ENCODE measurements around the gene ARHGAP35.

The ARHGAP35 gene

GRCh38 chr19:46841458-46842083 is 19.2 kb upstream of the ARHGAP35 start:
- no peaks in the 10 kb centered on the region for H3K27me3 ChIP-seq (replicated peaks)
- no peak overlapping the region for H3K4me3 ChIP-seq (ENCODE audit: low read depth, low read length)
- no peak for TF ChIP-seq CTCF (IDR thresholded peaks at IDR 0.05; ENCODE audit: low read depth, low read length, missing control alignments)
- H3K36me3 ChIP-seq (replicated peaks): peaks cover 67% of the 10 kb centered on the region
- in situ Hi-C loops (cut with HindIII; ENCODE audit: low pct_ligation_motif_present, low sequenced_read_pairs): no loop called here
- no peak overlapping the region for H3K27ac ChIP-seq
- peak; percentile 64 for DNase-seq

DNA sequence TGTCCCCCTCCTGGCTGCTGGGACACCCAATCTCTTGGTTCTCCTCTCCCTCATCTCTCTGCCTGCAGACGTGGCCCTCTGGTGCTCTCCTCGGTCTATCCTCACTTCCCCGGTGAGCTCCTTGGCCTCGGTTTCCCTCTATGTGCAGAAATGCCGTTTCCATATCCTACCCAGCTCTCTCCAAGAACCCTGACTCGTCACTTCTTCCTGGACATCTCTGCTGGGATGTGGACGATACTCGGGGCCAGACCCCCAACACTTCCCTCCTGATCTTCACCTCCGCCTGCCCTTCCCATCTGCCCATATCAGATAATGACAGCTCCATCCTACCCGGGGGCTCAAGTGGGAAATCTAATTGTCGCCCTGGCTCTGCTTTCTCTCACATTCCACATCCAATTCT is 18.0 kb upstream of the ARHGAP35 start:
- Histone ChIP-seq H3K36me3 (replicated peaks) (peaks cover 56% of the 10 kb centered on the region), H3K27ac (no peak overlapping the region), H3K27me3 (replicated peaks) (no peaks in the 10 kb centered on the region), H3K4me3 (ENCODE audit: low read depth, low read length) (no peak overlapping the region)
- TF ChIP-seq CTCF (IDR thresholded peaks at IDR 0.05; ENCODE audit: low read depth, low read length, missing control alignments): no peak
- in situ Hi-C loops (cut with HindIII; ENCODE audit: low pct_ligation_motif_present, low sequenced_read_pairs): no loop called here
- DNase-seq: no peak

GRCh38 chr19:46844067-46844489 is 16.7 kb upstream of the ARHGAP35 start:
- DNase-seq: peak; percentile 59
- H3K27ac ChIP-seq: peak overlapping the region; percentile 35
- no peak overlapping the region for H3K4me3 ChIP-seq (ENCODE audit: low read depth, low read length)
- H3K36me3 ChIP-seq (replicated peaks): peaks cover 45% of the 10 kb centered on the region
- in situ Hi-C loops (cut with HindIII; ENCODE audit: low pct_ligation_motif_present, low sequenced_read_pairs): no loop called here
- H3K27me3 ChIP-seq (replicated peaks): no peaks in the 10 kb centered on the region
- TF ChIP-seq CTCF (IDR thresholded peaks at IDR 0.05; ENCODE audit: low read depth, low read length, missing control alignments): no peak

- TF ChIP-seq CTCF (IDR thresholded peaks at IDR 0.05; ENCODE audit: low read depth, low read length, missing control alignments): no peak
- Histone ChIP-seq H3K4me3 (ENCODE audit: low read depth, low read length) (no peak overlapping the region), H3K27ac (peak overlapping the region; percentile 15), H3K36me3 (replicated peaks) (peaks cover 33% of the 10 kb centered on the region), H3K27me3 (replicated peaks) (no peaks in the 10 kb centered on the region)
- no peak for DNase-seq
- in situ Hi-C loops (cut with HindIII; ENCODE audit: low pct_ligation_motif_present, low sequenced_read_pairs): no loop called here
These were observed 14.8 kb upstream of the ARHGAP35 start for GRCh38 chr19:46845959-46846459.

DNA sequence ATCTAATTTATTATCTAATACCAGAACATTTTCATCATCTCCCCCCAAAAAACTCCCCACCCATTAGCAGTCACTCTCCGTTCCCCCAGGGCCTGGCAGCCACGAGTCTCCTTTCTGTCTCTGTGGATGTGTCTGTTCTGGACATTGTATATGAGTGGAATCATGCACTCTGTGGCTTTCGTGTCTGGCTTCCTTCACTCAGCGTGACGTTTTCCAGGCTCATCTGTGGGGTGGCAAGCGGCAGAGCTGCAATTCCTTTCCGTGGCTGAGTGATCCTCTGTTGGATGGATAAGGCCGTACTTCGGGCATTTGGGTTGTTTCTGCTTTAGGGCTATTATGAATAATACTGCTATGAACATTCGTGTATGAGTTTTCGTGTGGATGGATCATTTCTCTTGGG is 13.3 kb upstream of the ARHGAP35 start:
- no peak for TF ChIP-seq CTCF (IDR thresholded peaks at IDR 0.05; ENCODE audit: low read depth, low read length, missing control alignments)
- peaks cover 22% of the 10 kb centered on the region for H3K36me3 ChIP-seq (replicated peaks)
- no peak for DNase-seq
- no peak overlapping the region for H3K4me3 ChIP-seq (ENCODE audit: low read depth, low read length)
- in situ Hi-C loops (cut with HindIII; ENCODE audit: low pct_ligation_motif_present, low sequenced_read_pairs): no loop called here
- H3K27me3 ChIP-seq (replicated peaks): no peaks in the 10 kb centered on the region
- H3K27ac ChIP-seq: no peak overlapping the region

GRCh38 chr19:46848389-46848788 is 12.4 kb upstream of the ARHGAP35 start:
- no peak for DNase-seq
- no peak for TF ChIP-seq CTCF (IDR thresholded peaks at IDR 0.05; ENCODE audit: low read depth, low read length, missing control alignments)
- Histone ChIP-seq H3K27me3 (replicated peaks) (no peaks in the 10 kb centered on the region), H3K27ac (peak overlapping the region; percentile 75), H3K4me3 (ENCODE audit: low read depth, low read length) (no peak overlapping the region), H3K36me3 (replicated peaks) (peaks cover 13% of the 10 kb centered on the region)
- in situ Hi-C loops (cut with HindIII; ENCODE audit: low pct_ligation_motif_present, low sequenced_read_pairs): no loop called here

Data from brain microvascular endothelial cell (primary cell).